NCI-H748 (cell line): ENCODE measurements around the gene CCNI2.

ENCODE experiments used
- DNase-seq: peaks from one replicate; lab custom pipeline; 2025; ENCODE audit not compliant: unreplicated experiment; lab: John Stamatoyannopoulos, UW

CCNI2 gene

GRCh38 chr5:132764671-132765238, 17.5 kb downstream of the CCNI2 start:
- no peak for DNase-seq

- DNase-seq, result no peak
These were observed 18.2 kb downstream of the CCNI2 start for GRCh38 chr5:132765311-132766019.

- no peak for DNase-seq
These were observed 19.0 kb downstream of the CCNI2 start for GRCh38 chr5:132766020-132766805.

- DNase-seq, result no peak
These were observed 19.5 kb downstream of the CCNI2 start for GRCh38 chr5:132766806-132767055.

- DNase-seq, result no peak
These were observed 19.9 kb downstream of the CCNI2 start for GRCh38 chr5:132767150-132767549.

GRCh38 chr5:132768485-132768868, 21.3 kb downstream of the CCNI2 start:
- no peak for DNase-seq

- no peak for DNase-seq
These were observed 23.4 kb downstream of the CCNI2 start for GRCh38 chr5:132770476-132771159.

GRCh38 chr5:132771503-132771998, 24.3 kb downstream of the CCNI2 start:
- DNase-seq, result no peak

GRCh38 chr5:132772291-132773070, 25.3 kb downstream of the CCNI2 start:
- DNase-seq, result no peak

- no peak for DNase-seq
These were observed 25.9 kb downstream of the CCNI2 start for GRCh38 chr5:132773114-132773513.

- no peak for DNase-seq
These were observed 26.6 kb downstream of the CCNI2 start for GRCh38 chr5:132773601-132774355.

- DNase-seq, result no peak
These were observed 27.2 kb downstream of the CCNI2 start for GRCh38 chr5:132774406-132774805.

GRCh38 chr5:132774896-132775295, 27.7 kb downstream of the CCNI2 start:
- no peak for DNase-seq

- no peak for DNase-seq
These were observed 28.3 kb downstream of the CCNI2 start for GRCh38 chr5:132775476-132775961.

GRCh38 chr5:132776131-132776937, 29.1 kb downstream of the CCNI2 start:
- DNase-seq, result peak; percentile 64

- no peak for DNase-seq
These were observed 29.6 kb downstream of the CCNI2 start for GRCh38 chr5:132776938-132777208.

- DNase-seq, result peak; percentile 66
These were observed 30.2 kb downstream of the CCNI2 start, which contains the start of gene SEPTIN8 for GRCh38 chr5:132777209-132778069. Gene SEPTIN8, minus strand, starts transcription at chr5:132777239. Its CDS starts 102 bp downstream, at chr5:132777137.

GRCh38 chr5:132778129-132778528, 30.9 kb downstream of the CCNI2 start:
- DNase-seq, result no peak
